ENCODE results near the gene SEC14L5. TPM values are rescaled to one million over a fixed set of nuclear protein-coding genes. Genes with fewer than 3 reads are reported as not detected.
A peak's percentile ranks its signal among the peaks of the same experiment; 100 is the strongest.
"Not testable (repeated sequence)": the region's sequence is repeated elsewhere in the genome, so short reads cannot be mapped to it uniquely, and the experiment has no call there.

The SEC14L5 gene
- polyA plus RNA-seq, 1 donor, result 0.75 TPM

DNA sequence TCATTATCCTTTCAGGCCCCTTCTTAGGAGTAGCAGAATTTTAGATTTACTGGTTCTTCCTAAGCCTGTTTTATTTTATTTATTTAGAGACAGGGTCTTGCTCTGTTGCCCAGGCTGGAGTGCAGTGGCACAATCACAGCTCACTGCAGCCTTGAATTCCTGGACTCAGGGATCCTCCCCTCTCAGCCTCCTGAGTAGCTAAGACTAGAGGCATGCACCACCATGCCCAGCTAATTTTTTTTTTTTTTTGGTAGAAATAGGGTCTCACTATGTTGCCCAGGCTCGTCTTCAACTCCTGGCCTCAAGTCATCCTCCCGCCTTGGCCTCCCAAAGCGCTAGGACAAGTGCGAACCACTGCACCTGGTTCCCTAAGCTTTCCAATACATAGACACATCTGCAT is 28.5 kb upstream of the SEC14L5 start:
- not testable (repeated sequence) for DNase-seq (ENCODE audit: low read depth)

DNA sequence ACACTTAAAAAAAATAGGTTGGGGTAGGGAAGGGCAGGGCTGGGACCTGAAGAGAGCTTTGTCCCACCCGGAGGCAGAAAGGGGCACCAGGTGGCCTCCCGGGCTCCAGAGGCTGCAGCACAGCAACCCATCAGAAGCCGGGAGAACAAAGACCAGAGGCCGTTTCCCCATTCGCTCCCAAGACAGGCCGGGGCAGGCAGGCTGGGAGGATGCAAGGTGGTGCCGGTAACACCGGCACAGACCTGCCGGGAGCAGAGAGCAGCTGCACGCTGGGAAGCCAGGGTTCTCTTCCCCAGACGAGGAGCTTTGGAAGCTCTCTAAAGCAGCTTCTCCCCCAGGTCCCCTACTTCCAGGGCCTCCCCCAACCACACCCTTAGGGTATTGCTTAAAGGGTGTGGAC is 26.7 kb upstream of the SEC14L5 start:
- no peak for DNase-seq (ENCODE audit: low read depth)

DNA sequence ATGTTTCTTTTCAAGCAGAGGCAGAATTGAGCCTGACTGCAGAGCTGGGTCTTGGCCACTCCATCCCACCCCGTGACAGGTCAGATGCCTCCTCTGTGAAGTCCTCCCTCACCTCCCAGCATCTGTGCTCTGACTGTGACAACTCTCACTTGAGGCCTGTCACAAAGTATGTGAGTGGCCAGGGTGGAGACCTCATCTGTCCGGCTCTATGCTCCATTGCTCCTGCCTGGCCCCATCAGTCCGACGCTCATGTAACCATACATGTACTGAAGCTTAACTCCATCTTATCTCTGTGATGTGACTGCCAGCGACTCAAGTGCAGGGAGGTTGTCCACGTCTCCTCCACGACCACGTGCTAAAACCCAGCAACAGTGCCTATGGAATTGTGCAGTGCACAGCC is 24.7 kb upstream of the SEC14L5 start:
- no peak for DNase-seq (ENCODE audit: low read depth)

DNA sequence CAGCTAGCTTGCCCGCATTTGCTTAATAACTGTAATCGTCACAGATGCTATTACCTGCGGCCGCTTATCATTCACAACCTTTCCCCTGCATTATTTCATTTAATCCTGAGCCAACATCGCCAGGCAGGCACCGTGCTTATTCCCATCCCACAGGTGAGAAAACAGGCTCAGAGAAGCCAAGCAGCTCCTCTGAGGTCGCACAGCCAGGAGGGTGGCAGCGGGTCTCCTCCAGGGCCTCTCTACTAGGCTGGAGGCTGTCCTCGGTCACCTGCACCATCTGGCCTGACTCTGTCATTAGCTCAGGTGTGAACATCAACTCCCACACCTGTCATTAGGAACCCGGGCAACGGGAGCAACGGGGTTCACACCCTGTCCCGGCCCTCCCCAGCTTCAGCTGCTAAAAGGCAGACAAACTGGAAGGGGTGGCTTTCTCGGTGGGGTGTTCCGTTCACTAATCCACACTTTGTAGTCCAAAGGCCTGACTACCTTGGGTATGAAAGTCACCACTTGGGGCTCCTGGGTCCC is 24.2 kb upstream of the SEC14L5 start:
- DNase-seq (ENCODE audit: low read depth), result no peak

DNA sequence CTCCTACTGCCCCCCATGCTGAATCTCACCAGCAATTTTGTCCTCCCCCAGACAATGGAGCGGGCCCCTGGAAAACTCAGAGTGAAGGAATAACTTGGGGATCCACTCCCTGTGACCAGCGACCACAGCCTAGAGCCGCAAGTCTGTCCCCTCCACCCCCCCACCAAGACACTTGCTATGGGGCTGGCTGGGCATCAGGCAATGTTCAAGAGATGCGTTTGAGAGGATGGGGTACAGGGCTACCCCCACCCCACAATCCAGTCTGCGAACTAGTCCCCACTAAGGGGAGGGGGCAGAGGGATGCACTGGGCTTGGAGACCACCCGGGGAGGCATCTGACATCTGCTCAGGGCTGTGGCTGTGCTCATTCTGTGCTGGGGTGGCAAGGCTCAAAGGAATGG is 23.5 kb upstream of the SEC14L5 start:
- DNase-seq (ENCODE audit: low read depth), result no peak

DNA sequence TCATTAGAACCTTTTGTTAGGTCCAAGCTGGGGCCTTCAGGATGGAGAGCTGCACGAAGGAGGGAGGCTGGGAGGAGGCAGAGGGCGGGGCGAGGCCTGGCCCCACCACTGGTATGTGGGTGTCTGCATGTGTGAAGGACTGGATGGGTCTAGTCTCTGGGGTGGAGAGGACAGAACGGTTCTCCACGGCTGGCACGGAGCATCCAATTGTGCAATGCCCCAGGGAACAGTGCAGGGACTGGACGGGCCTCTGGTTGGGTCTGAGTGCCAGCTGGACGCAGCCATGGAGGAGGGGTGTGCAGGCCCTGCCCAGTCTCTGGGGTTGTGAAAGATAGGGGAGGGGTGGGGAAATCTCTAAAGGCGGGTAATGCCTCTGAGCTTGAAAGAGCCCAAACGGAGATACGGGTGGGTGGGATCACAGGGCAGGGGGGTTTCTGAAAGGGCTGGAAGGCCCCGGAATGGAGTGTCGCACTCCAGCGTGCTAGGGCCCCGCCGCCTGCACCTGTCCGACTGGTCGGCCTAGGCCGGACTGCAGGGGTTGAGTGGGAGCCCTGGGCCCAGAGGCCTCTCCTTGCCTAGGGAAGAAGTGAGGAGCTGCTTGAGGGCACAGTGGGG is 22.8 kb upstream of the SEC14L5 start:
- DNase-seq (ENCODE audit: low read depth), result no peak

DNA sequence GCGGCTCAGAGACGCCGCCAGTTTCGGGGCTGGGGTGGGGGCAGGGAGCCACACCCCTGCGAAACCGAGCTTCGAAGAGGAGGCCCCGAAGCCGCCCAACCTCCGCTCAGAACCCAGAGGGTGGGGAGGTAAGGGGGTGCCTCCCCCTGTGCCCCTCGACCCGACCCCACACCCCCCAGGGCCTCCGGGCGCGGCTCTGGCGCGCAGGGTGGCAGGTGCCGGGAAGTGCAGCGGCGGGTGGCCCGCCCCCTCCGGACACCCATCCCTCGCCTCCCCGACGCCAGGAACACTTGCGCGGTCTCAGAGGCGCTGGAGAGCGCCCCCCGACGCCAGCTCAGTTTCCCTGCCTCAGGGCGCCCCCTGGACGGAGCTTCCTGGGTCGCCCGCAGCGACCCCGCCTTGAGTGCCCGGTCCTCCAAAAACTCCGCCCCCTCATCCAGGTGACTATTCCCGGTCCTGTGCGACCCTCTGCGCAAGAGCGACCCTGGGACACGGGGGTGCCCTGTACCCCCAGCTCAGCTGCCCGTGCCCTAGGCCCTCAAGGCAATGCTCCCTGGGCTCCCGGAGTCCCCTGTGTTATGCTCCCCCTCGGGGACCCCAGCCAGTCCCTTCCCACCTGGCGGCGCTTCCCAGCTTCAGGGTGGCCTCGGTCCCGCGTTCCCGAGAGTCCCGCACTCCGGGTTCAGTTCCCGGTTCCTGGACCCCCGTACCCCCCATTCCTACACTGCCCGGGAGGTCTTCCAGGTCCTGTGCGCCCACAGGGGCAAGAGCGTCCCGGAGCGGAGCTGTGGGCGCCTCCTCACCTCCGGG is 21.7 kb upstream of the SEC14L5 start:
- no peak for DNase-seq (ENCODE audit: low read depth)

DNA sequence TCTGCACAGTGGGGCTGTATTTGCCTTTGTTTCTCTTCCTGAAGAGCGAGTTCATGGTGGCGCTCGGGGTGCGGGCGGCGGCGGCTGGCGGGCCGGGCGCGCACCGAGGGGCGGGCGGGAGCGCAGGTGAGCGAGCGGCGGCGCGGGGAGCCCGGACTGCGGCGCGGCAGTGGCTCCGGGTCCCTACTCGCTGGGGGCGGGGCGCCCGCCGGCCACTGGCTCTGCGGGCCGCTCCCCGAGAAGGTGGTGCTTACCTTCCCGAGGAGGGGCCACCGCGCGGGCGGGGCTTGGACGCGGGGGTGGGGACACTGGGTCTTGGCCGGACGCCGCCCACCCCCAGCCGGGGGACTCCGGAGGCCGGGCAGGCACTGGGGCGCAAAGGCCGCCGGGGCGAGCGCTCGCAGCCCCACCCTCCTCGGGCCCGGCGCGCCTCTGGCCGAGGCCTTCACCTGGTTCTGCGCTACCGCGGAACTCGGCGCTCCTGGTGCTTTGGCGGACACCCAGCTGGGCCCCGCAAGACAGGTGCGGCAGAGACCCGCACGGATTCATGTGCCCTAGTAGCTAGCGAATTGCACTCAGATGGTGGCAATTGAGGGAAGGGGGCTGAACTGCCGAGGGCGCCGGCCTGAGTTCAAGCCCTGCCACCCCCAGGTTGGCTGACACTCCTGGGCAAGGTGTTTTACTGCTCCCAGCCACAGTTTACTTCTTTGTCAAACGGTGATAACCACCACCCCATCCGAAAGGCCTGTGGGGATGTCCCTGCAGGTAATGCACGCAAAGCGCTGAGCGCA is 20.9 kb upstream of the SEC14L5 start, which contains the start of gene PPL:
Gene PPL, minus strand, starts transcription at position 158 of the 791 bp plus-strand sequence. Its CDS starts 103 bp downstream, at position 55.
- DNase-seq (ENCODE audit: low read depth), result no peak

DNA sequence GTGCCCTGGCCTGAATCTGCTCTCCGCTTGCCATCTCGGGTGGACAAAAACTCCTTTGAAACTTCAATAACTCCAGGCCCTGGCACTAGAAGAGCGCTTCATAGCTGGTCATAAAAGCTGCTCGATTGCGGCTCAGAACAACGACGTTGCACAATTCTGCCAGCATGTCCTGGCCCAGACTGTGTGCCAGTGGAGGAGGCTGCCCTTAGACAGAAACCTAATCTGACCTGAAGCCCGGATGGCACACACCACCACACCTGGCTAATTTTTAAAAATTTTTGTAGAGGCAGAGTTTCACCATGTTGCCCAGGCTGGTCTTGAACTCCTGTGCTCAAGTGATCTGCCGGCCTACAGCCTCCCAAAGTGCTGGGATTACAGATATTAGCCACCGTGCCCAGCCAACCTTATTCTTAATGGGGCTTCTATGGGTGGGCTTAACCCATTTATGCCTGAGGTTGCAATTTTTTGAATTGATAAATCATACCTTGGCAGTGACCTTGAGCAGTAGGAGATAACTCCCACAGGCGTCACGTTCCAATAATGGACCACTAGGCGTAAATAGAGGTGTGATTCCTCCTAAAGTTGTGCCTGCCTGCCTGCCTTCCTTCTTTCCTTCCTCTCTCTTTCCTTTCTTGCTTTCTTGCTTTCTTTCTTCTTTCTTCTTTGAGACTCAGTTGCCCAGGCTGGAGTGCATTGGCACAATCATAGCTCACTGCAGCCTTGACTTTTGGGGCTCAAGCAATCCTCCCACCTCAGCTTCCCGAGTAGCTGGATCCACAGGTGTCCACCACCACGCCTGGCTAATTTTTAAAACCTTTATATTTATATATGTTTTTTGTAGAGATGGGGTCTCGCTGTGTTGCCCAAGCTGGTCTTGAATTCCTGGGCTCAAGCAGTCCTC is 20.1 kb upstream of the SEC14L5 start:
- DNase-seq (ENCODE audit: low read depth), result no peak

DNA sequence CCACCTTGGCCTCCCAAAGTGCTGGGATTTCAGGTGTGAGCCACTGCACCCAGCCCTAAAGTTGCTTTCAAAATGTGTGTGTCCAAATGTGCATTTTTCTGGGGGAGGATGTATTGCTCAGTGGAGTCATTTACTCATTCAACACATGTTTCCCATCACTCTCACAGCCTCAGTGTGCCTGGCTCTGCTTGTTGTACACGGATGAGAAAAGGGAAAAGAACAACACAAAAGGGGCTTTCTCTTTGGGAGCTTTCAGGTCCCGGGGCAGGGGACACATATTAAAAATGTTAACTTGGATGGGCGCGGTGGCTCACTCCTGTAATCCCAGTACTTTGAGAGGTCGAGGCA is 19.5 kb upstream of the SEC14L5 start:
- DNase-seq (ENCODE audit: low read depth), result no peak

DNA sequence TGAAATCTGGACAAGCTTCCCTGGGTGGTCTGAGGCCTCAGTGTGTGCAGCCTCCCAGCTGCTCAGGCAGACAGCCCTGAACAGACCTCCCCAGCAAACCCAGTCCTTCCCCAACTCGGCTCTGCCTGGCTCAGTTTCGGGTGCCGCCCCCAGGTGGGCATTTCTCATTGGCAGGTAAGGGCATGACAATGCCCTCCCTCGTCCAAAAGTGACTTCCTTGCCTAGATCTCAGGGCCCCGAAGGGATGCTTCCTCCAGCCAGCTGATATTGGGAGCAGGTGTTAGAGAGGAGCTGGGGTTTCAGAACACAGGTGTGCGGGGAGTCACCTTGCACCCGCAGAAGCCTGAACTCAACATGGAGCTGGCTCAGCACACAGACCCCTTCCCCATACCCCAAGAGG is 17.4 kb upstream of the SEC14L5 start:
- no peak for DNase-seq (ENCODE audit: low read depth)

DNA sequence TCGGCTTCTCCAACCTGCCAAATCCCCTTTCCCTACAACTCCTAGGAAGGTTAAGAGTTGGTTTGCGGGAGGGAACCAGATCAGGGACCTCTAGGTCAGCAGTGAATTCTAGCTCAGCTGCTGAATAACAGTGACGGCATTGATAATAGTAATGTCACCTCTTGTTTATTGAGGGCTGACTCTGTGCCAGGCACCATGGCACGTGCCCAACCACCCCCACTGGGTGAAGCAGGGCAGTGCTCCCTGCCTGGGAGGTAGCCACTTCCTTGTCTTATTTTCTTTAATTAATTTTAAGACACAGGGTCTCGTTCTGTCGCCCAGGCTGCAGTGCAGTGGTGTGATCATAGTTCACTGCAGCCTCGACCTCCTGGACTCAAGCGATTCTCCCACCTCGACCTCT is 15.6 kb upstream of the SEC14L5 start:
- DNase-seq (ENCODE audit: low read depth), result no peak

DNA sequence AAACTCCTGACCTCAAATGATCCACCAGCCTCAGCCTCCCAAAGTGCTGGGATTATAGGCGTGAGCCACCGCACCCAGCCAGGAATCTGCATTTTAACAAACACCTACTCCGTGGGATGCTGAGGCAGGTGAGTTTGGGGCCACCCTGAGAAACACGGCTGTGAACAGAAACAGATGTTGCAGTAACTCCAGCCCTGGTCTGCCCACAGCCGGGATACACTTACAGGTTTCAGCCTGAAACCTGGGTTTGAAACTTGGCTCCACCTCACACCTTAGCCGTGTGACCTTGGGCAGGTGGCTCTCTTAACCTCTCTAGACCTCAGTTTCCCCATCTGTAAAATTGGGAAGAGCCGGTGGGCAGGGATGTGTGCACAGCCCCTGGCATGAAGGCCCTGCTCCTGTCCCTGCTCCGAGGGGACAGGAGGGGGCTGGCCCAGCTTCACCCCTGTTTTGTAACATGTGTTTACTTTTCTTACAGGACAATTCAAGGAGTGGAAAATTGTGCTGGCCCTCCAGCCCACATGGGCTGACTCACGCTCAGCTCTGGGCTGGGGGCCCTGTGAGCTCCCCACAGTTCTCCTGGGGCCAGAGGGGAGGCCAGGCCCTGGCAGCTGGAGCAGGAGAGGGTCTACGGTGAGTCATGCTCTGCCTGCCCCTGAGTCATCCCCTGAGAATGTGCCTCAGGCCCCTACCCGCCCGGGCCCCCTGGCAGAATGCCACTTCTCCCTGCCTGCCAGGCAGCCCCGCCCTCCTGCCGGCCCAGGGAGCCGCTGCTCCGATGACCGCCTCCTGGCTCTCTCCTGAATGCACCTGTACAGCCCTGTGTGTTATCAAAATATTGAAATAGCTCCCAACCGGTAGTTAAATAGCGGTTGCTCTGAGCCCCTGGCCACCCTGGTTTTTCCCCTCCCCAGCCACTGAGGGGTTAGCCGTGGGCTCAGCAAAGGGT is 13.5 kb upstream of the SEC14L5 start:
- DNase-seq (ENCODE audit: low read depth), result peak; percentile 56

DNA sequence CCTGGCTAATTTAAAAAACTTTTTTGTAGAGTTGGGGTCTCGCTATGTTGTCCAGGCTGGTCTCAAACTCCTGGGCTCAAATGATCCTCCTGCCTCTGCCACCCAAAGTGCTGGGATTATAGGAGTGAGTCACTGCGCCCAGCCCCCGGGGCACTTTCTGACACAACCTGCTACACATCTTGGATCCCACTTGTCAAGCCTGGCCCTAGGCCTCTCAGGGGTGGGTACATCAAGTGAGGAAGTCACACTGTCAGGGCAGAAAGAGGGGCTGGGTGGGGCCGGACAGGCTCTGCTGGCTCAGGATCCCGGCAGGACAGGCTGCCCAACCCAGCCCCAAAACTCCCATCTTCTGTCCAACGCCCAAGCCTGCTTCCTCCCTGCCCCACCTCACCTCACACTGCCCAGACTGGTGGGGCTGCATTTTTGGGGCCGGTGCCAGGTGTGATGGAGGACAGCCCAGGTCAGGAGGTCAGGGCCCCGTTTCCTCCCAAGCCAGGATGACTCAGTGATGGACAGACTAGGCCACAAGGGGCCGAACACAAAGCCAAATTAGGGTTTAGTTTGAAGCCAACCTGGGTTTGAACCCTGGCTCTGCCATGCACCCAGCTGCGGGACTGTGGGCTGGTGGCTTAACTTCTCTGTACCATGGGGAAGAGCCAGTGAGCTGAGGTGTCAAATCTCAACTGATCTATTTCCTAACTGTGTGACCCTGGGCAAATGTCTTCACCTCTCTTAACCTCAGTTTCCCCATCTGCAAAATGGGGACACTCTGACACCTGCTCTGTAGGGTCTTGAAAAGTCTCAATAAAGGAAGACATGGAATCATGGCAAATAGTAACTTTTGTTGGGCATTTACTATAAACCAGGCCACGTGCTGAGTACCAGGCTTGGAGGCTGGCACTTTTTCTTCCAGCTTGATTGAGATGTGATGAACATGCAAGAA is 12.3 kb upstream of the SEC14L5 start:
- DNase-seq (ENCODE audit: low read depth), result no peak

DNA sequence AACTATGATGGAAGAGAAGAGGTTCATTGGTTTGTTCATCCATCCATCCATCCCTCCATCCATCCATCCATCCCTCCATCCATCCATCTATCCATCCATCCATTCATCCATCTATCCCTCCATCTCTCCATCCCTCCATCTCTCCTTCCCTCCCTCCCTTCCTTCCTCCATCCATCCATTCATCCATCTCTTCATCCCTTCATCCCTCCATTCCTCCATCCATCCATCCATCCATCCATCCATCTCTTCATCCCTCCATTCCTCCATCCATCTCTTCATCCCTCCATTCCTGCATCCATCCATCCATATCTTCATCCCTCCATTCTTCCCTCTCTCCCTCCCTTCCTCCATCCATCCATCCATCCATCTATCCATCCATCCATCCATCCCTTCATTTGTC is 11.2 kb upstream of the SEC14L5 start:
- no peak for DNase-seq (ENCODE audit: low read depth)

DNA sequence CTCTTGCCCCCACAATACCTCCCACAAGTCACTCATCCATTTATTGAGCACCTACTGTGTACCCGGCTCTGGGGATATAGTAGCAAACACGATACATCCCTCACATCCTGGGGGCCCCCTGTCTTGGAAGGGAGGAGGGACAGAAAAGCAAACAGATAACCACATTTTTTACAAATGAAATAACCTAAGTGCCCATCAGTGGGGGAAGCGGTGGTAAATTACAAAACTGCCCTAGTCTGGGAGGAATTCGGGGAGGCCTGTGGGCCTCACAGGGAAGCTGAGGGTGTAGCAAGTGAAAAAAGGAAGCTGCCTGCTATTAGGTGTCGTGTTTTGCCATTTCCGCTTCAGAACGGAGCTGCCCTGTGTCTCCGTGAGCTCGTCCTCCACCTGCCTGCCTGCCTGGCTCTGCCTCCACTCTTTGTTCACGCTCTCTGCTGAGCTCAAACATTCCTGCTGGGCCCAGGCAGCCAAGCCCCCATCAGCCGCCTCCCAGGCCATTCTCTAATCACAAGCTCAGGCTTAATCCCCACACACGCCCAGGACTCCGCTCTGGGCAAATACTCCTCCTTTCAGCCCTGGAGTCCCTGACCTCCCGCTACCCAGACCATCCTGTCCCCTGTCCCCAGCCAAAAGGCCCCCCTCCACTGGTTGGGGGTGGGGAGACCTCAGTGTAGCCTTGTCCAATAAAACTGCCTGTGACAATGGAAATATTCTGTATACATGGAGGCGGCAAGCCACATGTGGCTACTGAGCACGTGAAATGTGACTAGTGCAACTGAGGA is 10.2 kb upstream of the SEC14L5 start:
- no peak for DNase-seq (ENCODE audit: low read depth)

DNA sequence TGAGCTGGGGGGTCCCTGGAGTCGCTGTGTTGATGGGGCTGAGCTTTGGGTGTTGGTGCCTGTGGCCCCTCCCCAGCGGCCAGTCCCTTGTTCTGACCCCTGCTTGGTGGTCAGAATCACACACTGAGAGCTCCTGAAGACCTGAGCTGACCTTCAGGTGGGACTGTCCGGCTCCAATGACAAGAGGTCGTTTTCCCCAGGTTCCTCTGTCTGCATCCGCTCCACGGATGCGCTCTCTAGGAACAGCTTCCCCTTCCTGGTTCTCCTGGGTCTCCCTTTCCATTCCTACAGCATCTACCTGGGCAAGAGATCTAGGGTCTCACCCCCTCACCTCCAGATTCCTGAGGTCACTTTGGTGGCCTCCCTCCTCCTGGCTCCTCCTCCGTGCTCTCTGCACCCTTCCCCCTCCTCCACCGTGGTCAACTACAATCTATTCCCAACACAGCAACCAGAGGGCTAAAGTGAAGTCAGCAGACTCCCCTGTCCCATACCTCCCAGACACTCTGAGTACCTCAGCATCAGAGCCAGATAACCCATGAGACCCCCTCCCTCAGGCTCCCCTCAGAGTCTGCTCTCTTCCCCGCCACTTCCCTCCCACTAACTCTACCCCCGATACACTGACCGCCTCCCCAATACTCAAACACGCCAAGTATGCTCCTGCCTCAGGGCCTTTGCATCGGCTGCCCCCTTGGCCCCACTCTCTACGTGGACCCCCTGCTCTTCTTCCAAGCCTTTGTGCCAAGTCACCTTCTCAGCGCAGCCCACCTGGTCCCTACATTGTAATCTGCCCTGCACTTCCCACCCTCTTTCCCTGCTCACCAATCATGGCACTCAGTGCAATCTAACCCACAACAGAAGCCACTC is 9.0 kb upstream of the SEC14L5 start:
- no peak for DNase-seq (ENCODE audit: low read depth)

Data from forelimb muscle (tissue), 1 donor.